ENCODE results near the gene MRPS14. TPM values are rescaled to one million over a fixed set of nuclear protein-coding genes. Genes with fewer than 3 reads are reported as not detected.

The MRPS14 gene
- total and polyA plus RNA-seq, 9 of the 15 experiments (the other 6 are each of a cell fraction or from before 2014, with no cell fraction given), result 38.1 to 231 (median 54.9) TPM

DNA sequence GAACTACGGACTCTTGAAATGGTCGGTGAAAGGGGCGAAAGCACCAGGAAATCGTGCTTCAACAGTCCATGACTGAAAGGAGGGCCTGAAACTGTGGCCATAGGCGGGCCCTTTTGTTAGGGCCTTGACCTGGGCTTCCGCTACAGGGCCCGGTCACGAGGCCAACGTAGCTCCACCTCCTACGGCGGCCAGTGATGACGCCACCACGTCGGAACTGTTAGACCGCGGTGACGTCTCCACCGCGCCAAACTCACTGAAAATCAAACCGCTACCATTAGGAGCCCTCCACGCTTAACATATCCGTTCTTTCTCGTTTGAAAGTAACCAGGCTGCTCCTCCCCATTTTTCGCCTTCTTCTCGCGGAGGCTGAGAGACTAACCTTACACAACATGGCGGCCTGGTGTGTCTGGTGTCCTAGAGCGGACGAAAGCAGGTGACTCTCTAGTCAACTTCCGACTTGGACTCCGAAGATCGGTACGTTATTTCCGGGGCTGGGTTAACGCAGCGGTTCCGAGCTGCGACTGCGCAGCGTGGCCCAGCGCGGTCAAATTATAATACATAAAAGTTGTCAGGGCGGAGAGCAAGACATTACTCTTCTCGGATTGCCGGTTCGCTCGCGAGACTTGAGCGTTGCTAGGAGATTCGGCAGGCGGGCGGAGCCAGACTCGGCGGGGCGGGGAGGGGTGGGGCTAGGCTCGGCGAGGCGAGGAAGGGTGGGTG is 23.8 kb downstream of the MRPS14 start (continued):
- TF ChIP-seq, protein P1, sequence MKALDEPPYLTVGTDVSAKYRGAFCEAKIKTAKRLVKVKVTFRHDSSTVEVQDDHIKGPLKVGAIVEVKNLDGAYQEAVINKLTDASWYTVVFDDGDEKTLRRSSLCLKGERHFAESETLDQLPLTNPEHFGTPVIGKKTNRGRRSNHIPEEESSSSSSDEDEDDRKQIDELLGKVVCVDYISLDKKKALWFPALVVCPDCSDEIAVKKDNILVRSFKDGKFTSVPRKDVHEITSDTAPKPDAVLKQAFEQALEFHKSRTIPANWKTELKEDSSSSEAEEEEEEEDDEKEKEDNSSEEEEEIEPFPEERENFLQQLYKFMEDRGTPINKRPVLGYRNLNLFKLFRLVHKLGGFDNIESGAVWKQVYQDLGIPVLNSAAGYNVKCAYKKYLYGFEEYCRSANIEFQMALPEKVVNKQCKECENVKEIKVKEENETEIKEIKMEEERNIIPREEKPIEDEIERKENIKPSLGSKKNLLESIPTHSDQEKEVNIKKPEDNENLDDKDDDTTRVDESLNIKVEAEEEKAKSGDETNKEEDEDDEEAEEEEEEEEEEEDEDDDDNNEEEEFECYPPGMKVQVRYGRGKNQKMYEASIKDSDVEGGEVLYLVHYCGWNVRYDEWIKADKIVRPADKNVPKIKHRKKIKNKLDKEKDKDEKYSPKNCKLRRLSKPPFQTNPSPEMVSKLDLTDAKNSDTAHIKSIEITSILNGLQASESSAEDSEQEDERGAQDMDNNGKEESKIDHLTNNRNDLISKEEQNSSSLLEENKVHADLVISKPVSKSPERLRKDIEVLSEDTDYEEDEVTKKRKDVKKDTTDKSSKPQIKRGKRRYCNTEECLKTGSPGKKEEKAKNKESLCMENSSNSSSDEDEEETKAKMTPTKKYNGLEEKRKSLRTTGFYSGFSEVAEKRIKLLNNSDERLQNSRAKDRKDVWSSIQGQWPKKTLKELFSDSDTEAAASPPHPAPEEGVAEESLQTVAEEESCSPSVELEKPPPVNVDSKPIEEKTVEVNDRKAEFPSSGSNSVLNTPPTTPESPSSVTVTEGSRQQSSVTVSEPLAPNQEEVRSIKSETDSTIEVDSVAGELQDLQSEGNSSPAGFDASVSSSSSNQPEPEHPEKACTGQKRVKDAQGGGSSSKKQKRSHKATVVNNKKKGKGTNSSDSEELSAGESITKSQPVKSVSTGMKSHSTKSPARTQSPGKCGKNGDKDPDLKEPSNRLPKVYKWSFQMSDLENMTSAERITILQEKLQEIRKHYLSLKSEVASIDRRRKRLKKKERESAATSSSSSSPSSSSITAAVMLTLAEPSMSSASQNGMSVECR (CRISPR knock-in tag; IDR thresholded peaks at IDR 0.05), result peak; percentile 94
- TF ChIP-seq RAD21 (CRISPR knock-in tag; conservative IDR thresholded peaks at IDR 0.05 in 1 of 2, IDR thresholded peaks at IDR 0.05 in 1 of 2) (no peak), ZFP36 (IDR thresholded peaks at IDR 0.05; ENCODE audit: low read depth, low read length, partially characterized antibody) (peak; percentile 69), OTX1 (CRISPR knock-in tag; IDR thresholded peaks at IDR 0.05) (peak; percentile 74), FOS (IDR thresholded peaks at IDR 0.05; ENCODE audit: extremely low read depth, insufficient read length) (no peak), ELF4 (CRISPR knock-in tag; IDR thresholded peaks at IDR 0.05) (peak; percentile 76), PHF21A (IDR thresholded peaks at IDR 0.05; ENCODE audit: borderline replicate concordance, low read depth) (no peak), TEAD4 (IDR thresholded peaks at IDR 0.05; ENCODE audit: low read length) (peak; percentile 68; the same call in 1 of the 2 replicates), TEAD4 (CRISPR knock-in tag; IDR thresholded peaks at IDR 0.05; ENCODE audit: borderline replicate concordance) (no peak), FOXM1 (IDR thresholded peaks at IDR 0.05; ENCODE audit: low read depth) (peak; percentile 89), FOXM1 (CRISPR knock-in tag; IDR thresholded peaks at IDR 0.05; ENCODE audit: low read depth) (peak; percentile 45), CEBPG (CRISPR knock-in tag; IDR thresholded peaks at IDR 0.05) (peak; percentile 77), CEBPG (tag; conservative IDR thresholded peaks at IDR 0.05 in 1 of 2, IDR thresholded peaks at IDR 0.05 in 1 of 2) (peak in 1 of 2 experiments; percentile 6; a peak in 1 of 4 replicates), NR2C1 (IDR thresholded peaks at IDR 0.05) (peak; percentile 88), NR2C1 (tag; IDR thresholded peaks at IDR 0.05) (peak; percentile 85), C11orf30 (IDR thresholded peaks at IDR 0.05; ENCODE audit: low read depth) (peak; percentile 97), POLR2A (conservative IDR thresholded peaks at IDR 0.05) (peak; percentile 99), SOX6 (IDR thresholded peaks at IDR 0.05) (peak; percentile 55; the same call in 1 of the 2 replicates), ZNF583 (CRISPR knock-in tag; IDR thresholded peaks at IDR 0.05) (0 out of 2 replicates have a peak, but pooled peaks have one; percentile 63), MEF2D (tag; conservative IDR thresholded peaks at IDR 0.05; ENCODE audit: low read depth) (peak; percentile 87)
- TF ChIP-seq, protein P2, sequence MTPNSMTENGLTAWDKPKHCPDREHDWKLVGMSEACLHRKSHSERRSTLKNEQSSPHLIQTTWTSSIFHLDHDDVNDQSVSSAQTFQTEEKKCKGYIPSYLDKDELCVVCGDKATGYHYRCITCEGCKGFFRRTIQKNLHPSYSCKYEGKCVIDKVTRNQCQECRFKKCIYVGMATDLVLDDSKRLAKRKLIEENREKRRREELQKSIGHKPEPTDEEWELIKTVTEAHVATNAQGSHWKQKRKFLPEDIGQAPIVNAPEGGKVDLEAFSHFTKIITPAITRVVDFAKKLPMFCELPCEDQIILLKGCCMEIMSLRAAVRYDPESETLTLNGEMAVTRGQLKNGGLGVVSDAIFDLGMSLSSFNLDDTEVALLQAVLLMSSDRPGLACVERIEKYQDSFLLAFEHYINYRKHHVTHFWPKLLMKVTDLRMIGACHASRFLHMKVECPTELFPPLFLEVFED (CRISPR knock-in tag; conservative IDR thresholded peaks at IDR 0.05), result peak; percentile 67
- TF ChIP-seq, protein P3, sequence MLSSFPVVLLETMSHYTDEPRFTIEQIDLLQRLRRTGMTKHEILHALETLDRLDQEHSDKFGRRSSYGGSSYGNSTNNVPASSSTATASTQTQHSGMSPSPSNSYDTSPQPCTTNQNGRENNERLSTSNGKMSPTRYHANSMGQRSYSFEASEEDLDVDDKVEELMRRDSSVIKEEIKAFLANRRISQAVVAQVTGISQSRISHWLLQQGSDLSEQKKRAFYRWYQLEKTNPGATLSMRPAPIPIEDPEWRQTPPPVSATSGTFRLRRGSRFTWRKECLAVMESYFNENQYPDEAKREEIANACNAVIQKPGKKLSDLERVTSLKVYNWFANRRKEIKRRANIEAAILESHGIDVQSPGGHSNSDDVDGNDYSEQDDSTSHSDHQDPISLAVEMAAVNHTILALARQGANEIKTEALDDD (IDR thresholded peaks at IDR 0.05), result peak; percentile 71

Data from K562 (cell line).